Measurements from ENCODE around the gene LIPE.

- TF ChIP-seq POLR2A (IDR thresholded peaks at IDR 0.05): no peak
- TF ChIP-seq CTCF (IDR thresholded peaks at IDR 0.05): no peak
Observed at GRCh38 chr19:42362891-42363440, 64.2 kb downstream of the LIPE start.

Data from thyroid gland (tissue), 4 donors.